Activated CD4-positive, alpha-beta T cell treated with anti-CD3 and anti-CD28 coated beads, Interleukin-2, amount 10 ng/mL, durations not matched to agents 7 days and 5 days (primary cell): Measurements from ENCODE around the gene TMPRSS13. TPM values are rescaled to one million over a fixed set of nuclear protein-coding genes. Genes with fewer than 3 reads are reported as not detected.
"Not testable (repeated sequence)": the region's sequence is repeated elsewhere in the genome, so short reads cannot be mapped to it uniquely, and the experiment has no call there.

Experiments used
- CTCF ChIA-PET: fragments of 350-600 bp; sonication (Branson Sonifier 250); formaldehyde crosslinking; loops from one replicate; lab custom pipeline; 2021; ENCODE audit warnings: antibody characterized with exemption; lab: Charles Lee
- POLR2A ChIA-PET: fragments of 350-600 bp; sonication (Branson Sonifier 250); formaldehyde crosslinking; loops from one replicate; lab custom pipeline; 2021; ENCODE audit warnings: antibody characterized with exemption; lab: Charles Lee
- DNase-seq: peaks from one replicate; pipeline ENCODE4 v3.0.0-alpha.2; 2020
- H3K27ac Mint-ChIP-seq: one replicate; pipeline ENCODE4 v1.8.0; 2021; ENCODE audit warnings: mild to moderate bottlenecking, moderate library complexity, mixed read lengths
- H3K27me3 Mint-ChIP-seq: one replicate; pipeline ENCODE4 v1.8.0; 2021; ENCODE audit warnings: mixed read lengths
- H3K36me3 Mint-ChIP-seq: one replicate; pipeline ENCODE4 v1.8.0; 2021; ENCODE audit warnings: low read depth, mixed read lengths
- H3K4me1 Mint-ChIP-seq: one replicate; pipeline ENCODE4 v1.8.0; 2021; ENCODE audit warnings: mixed read lengths
- H3K4me3 Mint-ChIP-seq: one replicate; pipeline ENCODE4 v1.8.0; 2021; ENCODE audit warnings: mild to moderate bottlenecking, moderate library complexity, mixed read lengths
- H3K9me3 Mint-ChIP-seq: one replicate; pipeline ENCODE4 v1.8.0; 2021; ENCODE audit warnings: mixed read lengths
- total RNA-seq, 2 experiments: library from RNA; stranded (reverse); gene quantifications; one replicate each; pipeline ENCODE4 v1.2.3, GENCODE V29; 2021

TMPRSS13 gene
- total RNA-seq, 2 experiments from 2014 or later: 1.4 to 1.5 TPM

- no peak overlapping the region for H3K4me3 Mint-ChIP-seq
- DNase-seq: no peak
- CTCF ChIA-PET: interaction anchor here (0.5 to 5.4 kb wide), 6 partner anchors 11 to 126 kb away, joined by 3 to 53 read pairs (median 4); no protein-coding TSS in a partner anchor
- no peak overlapping the region for H3K27ac Mint-ChIP-seq
- H3K36me3 Mint-ChIP-seq: no peaks in the 10 kb centered on the region
- H3K4me1 Mint-ChIP-seq: peaks cover 40% of the 10 kb centered on the region
- H3K27me3 Mint-ChIP-seq: peaks cover 2% of the 10 kb centered on the region
- no peaks in the 10 kb centered on the region for H3K9me3 Mint-ChIP-seq
- POLR2A ChIA-PET: no interaction called here
These were observed 4.7 kb upstream of the TMPRSS13 start for GRCh38 chr11:117933930-117934329.

- POLR2A ChIA-PET: no interaction called here
- no peak for DNase-seq
- H3K27ac Mint-ChIP-seq: no peak overlapping the region
- H3K36me3 Mint-ChIP-seq: no peaks in the 10 kb centered on the region
- peaks cover 44% of the 10 kb centered on the region for H3K4me1 Mint-ChIP-seq
- peaks cover 2% of the 10 kb centered on the region for H3K27me3 Mint-ChIP-seq
- no peak overlapping the region for H3K4me3 Mint-ChIP-seq
- H3K9me3 Mint-ChIP-seq: no peaks in the 10 kb centered on the region
- CTCF ChIA-PET: interaction anchor here (1.2 to 5.4 kb wide), 5 partner anchors 10 to 126 kb away, joined by 3 to 53 read pairs (median 9); no protein-coding TSS in a partner anchor
These were observed 4.3 kb upstream of the TMPRSS13 start for GRCh38 chr11:117933475-117933874.

- Mint-ChIP-seq H3K36me3 (no peaks in the 10 kb centered on the region), H3K4me1 (peaks cover 50% of the 10 kb centered on the region), H3K4me3 (no peak overlapping the region), H3K27ac (peak overlapping the region; percentile 55), H3K27me3 (peaks cover 2% of the 10 kb centered on the region), H3K9me3 (no peaks in the 10 kb centered on the region)
- POLR2A ChIA-PET: no interaction called here
- DNase-seq: no peak
- CTCF ChIA-PET: interaction anchor here (1.8 to 3.3 kb wide), 3 partner anchors 12 to 120 kb away, joined by 4 to 26 read pairs (median 9); no protein-coding TSS in a partner anchor
These were observed 3.7 kb upstream of the TMPRSS13 start for GRCh38 chr11:117932947-117933346.

GRCh38 chr11:117932426-117932825, 3.2 kb upstream of the TMPRSS13 start:
- H3K9me3 Mint-ChIP-seq: no peaks in the 10 kb centered on the region
- peaks cover 51% of the 10 kb centered on the region for H3K4me1 Mint-ChIP-seq
- H3K27ac Mint-ChIP-seq: peak overlapping the region; percentile 55
- H3K4me3 Mint-ChIP-seq: no peak overlapping the region
- ChIA-PET CTCF (interaction anchor here (1.0 to 3.3 kb wide), 8 partner anchors 10 to 134 kb away, joined by 3 to 26 read pairs (median 4); no protein-coding TSS in a partner anchor), POLR2A (no interaction called here)
- H3K27me3 Mint-ChIP-seq: peaks cover 6% of the 10 kb centered on the region
- no peak for DNase-seq
- no peaks in the 10 kb centered on the region for H3K36me3 Mint-ChIP-seq

- CTCF ChIA-PET: interaction anchor here (1.0 to 3.3 kb wide), 11 partner anchors 10 to 140 kb away, joined by 3 to 26 read pairs (median 4); no protein-coding TSS in a partner anchor
- no peaks in the 10 kb centered on the region for H3K36me3 Mint-ChIP-seq
These were observed 2.8 kb upstream of the TMPRSS13 start for GRCh38 chr11:117931971-117932370.

GRCh38 chr11:117931331-117931950, 2.2 kb upstream of the TMPRSS13 start:
- H3K9me3 Mint-ChIP-seq: no peaks in the 10 kb centered on the region
- ChIA-PET CTCF (interaction anchor here (1.0 to 3.3 kb wide), 16 partner anchors 10 to 141 kb away, joined by 3 to 26 read pairs (median 4); no protein-coding TSS in a partner anchor), POLR2A (no interaction called here)
- H3K27me3 Mint-ChIP-seq: peaks cover 11% of the 10 kb centered on the region
- DNase-seq: no peak
- no peak overlapping the region for H3K4me3 Mint-ChIP-seq
- H3K27ac Mint-ChIP-seq: peak overlapping the region; percentile 88
- H3K36me3 Mint-ChIP-seq: no peaks in the 10 kb centered on the region
- peaks cover 51% of the 10 kb centered on the region for H3K4me1 Mint-ChIP-seq

More at GRCh38 chr11:117931971-117932370, 2.8 kb upstream of the TMPRSS13 start:
- H3K27ac Mint-ChIP-seq: peak overlapping the region; percentile 55
- peaks cover 11% of the 10 kb centered on the region for H3K27me3 Mint-ChIP-seq
- no peak overlapping the region for H3K4me3 Mint-ChIP-seq
- peaks cover 51% of the 10 kb centered on the region for H3K4me1 Mint-ChIP-seq
- POLR2A ChIA-PET: no interaction called here
- H3K9me3 Mint-ChIP-seq: no peaks in the 10 kb centered on the region
- DNase-seq: no peak

- Mint-ChIP-seq H3K9me3 (no peaks in the 10 kb centered on the region), H3K4me3 (peak overlapping the region; percentile 34), H3K36me3 (no peaks in the 10 kb centered on the region), H3K27ac (peak overlapping the region; percentile 88), H3K4me1 (peaks cover 49% of the 10 kb centered on the region), H3K27me3 (peaks cover 9% of the 10 kb centered on the region)
- DNase-seq: peak; percentile 48
- ChIA-PET POLR2A (no interaction called here), CTCF (interaction anchor here (0.7 to 3.3 kb wide), 14 partner anchors 9 to 141 kb away, joined by 3 to 26 read pairs (median 4); no protein-coding TSS in a partner anchor)
These were observed 1.6 kb upstream of the TMPRSS13 start for GRCh38 chr11:117930668-117931330.

- H3K9me3 Mint-ChIP-seq: no peaks in the 10 kb centered on the region
- H3K36me3 Mint-ChIP-seq: no peaks in the 10 kb centered on the region
- CTCF ChIA-PET: interaction anchor here (0.7 to 3.3 kb wide), 14 partner anchors 8 to 123 kb away, joined by 3 to 26 read pairs (median 5); no protein-coding TSS in a partner anchor
- peak overlapping the region; percentile 88 for H3K27ac Mint-ChIP-seq
- peak overlapping the region; percentile 34 for H3K4me3 Mint-ChIP-seq
- DNase-seq: no peak
- POLR2A ChIA-PET: no interaction called here
- H3K27me3 Mint-ChIP-seq: peaks cover 9% of the 10 kb centered on the region
- peaks cover 49% of the 10 kb centered on the region for H3K4me1 Mint-ChIP-seq
These were observed 841 bp upstream of the TMPRSS13 start for GRCh38 chr11:117929916-117930570.

- POLR2A ChIA-PET: no interaction called here
These were observed 608 bp downstream of the TMPRSS13 start for GRCh38 chr11:117928446-117929141.

GRCh38 chr11:117927926-117928325, 1.3 kb downstream of the TMPRSS13 start:
- H3K4me3 Mint-ChIP-seq: no peak overlapping the region
- H3K27me3 Mint-ChIP-seq: peaks cover 9% of the 10 kb centered on the region
- ChIA-PET CTCF (interaction anchor here (1.0 to 3.3 kb wide), 3 partner anchors 9 to 18 kb away, joined by 3 to 20 read pairs (median 4); no protein-coding TSS in a partner anchor), POLR2A (no interaction called here)
- no peaks in the 10 kb centered on the region for H3K36me3 Mint-ChIP-seq
- peaks cover 44% of the 10 kb centered on the region for H3K4me1 Mint-ChIP-seq
- DNase-seq: no peak
- no peaks in the 10 kb centered on the region for H3K9me3 Mint-ChIP-seq
- no peak overlapping the region for H3K27ac Mint-ChIP-seq

More at GRCh38 chr11:117928446-117929141, 608 bp downstream of the TMPRSS13 start:
- Mint-ChIP-seq H3K27ac (peak overlapping the region; percentile 15), H3K27me3 (peaks cover 9% of the 10 kb centered on the region), H3K36me3 (no peaks in the 10 kb centered on the region), H3K4me1 (peaks cover 49% of the 10 kb centered on the region), H3K9me3 (no peaks in the 10 kb centered on the region), H3K4me3 (no peak overlapping the region)
- CTCF ChIA-PET: interaction anchor here (0.8 to 3.3 kb wide), 5 partner anchors 10 to 17 kb away, joined by 3 to 20 read pairs (median 4); no protein-coding TSS in a partner anchor
- DNase-seq: no peak

- H3K4me3 Mint-ChIP-seq, POLR2A ChIA-PET, H3K9me3 Mint-ChIP-seq, H3K36me3 Mint-ChIP-seq, DNase-seq, H3K27ac Mint-ChIP-seq, CTCF ChIA-PET, H3K27me3 Mint-ChIP-seq: not testable (repeated sequence)
- peaks cover 31% of the 10 kb centered on the region for H3K4me1 Mint-ChIP-seq
These were observed 3.0 kb downstream of the TMPRSS13 start for GRCh38 chr11:117926166-117926565.
